OCI-M1 (cell line): ENCODE data around the gene ZNF438.
"Not testable (repeated sequence)": the region's sequence is repeated elsewhere in the genome, so short reads cannot be mapped to it uniquely, and the experiment has no call there.

Experiments
- DNase-seq: peaks from one replicate; lab custom pipeline; 2025; lab: John Stamatoyannopoulos, UW

Gene ZNF438

GRCh38 chr10:30803892-30804322, 227.8 kb downstream of the ZNF438 start:
- no peak for DNase-seq

- no peak for DNase-seq
These were observed 228.6 kb downstream of the ZNF438 start for GRCh38 chr10:30803058-30803457.

- no peak for DNase-seq
These were observed 231.3 kb downstream of the ZNF438 start for GRCh38 chr10:30800368-30800767.

GRCh38 chr10:30798646-30799185, 232.9 kb downstream of the ZNF438 start:
- DNase-seq = no peak

- DNase-seq = not testable (repeated sequence)
These were observed 236.6 kb downstream of the ZNF438 start for GRCh38 chr10:30795024-30795423.
